Mesendoderm (in vitro differentiated cells): ENCODE measurements around the gene DHRS4.

ENCODE experiments used
- DNase-seq: peaks from one replicate; pipeline ENCODE4 v3.0.0; 2013
- H2AK5ac ChIP-seq: 2 replicates; pipeline ENCODE4 v1.6.1; 2013; ENCODE audit warnings: low read length, inconsistent platforms
- H2BK120ac ChIP-seq: 2 replicates; pipeline ENCODE4 v1.6.1; 2013; ENCODE audit warnings: low read depth, mild to moderate bottlenecking, low read length, moderate library complexity, mixed read lengths
- H2BK15ac ChIP-seq: replicated peaks from 2 replicates; pipeline ENCODE4 v1.6.1; 2013; ENCODE audit warnings: low read depth, mild to moderate bottlenecking, moderate library complexity
- H2BK5ac ChIP-seq: 2 replicates; pipeline ENCODE4 v1.6.1; 2013; ENCODE audit warnings: low read length, inconsistent platforms
- H3K18ac ChIP-seq: 2 replicates; pipeline ENCODE4 v1.6.1; 2013; ENCODE audit warnings: mild to moderate bottlenecking, low read length, mixed read lengths
- H3K23ac ChIP-seq: one replicate; pipeline ENCODE4 v1.6.1; 2013; ENCODE audit warnings: low read length
- H3K27ac ChIP-seq: 2 replicates; pipeline ENCODE4 v1.5.1; 2013; ENCODE audit warnings: low read depth, mild to moderate bottlenecking, inconsistent platforms, low read length, moderate library complexity
- H3K27me3 ChIP-seq: 2 replicates; pipeline ENCODE4 v1.6.1; 2013; ENCODE audit warnings: low read length, control low read depth, mild to moderate bottlenecking, inconsistent platforms; ENCODE audit not compliant: insufficient read depth, poor library complexity
- H3K36me3 ChIP-seq: 2 replicates; pipeline ENCODE4 v1.6.1; 2013; ENCODE audit warnings: low read length, inconsistent platforms; ENCODE audit not compliant: control insufficient read depth, insufficient read depth
- H3K4ac ChIP-seq: one replicate; pipeline ENCODE4 v1.6.1; 2013; ENCODE audit warnings: low read depth, mild to moderate bottlenecking, low read length, moderate library complexity
- H3K4me1 ChIP-seq: 2 replicates; pipeline ENCODE4 v1.6.1; 2013; ENCODE audit warnings: low read depth, low read length, inconsistent platforms; ENCODE audit not compliant: control insufficient read depth
- H3K4me2 ChIP-seq: 2 replicates; pipeline ENCODE4 v1.6.1; 2013; ENCODE audit warnings: low read length
- H3K4me3 ChIP-seq: 2 replicates; pipeline ENCODE4 v1.5.1; 2013; ENCODE audit warnings: mild to moderate bottlenecking, low read length
- H3K56ac ChIP-seq: one replicate; pipeline ENCODE4 v1.6.1; 2013; ENCODE audit warnings: low read length
- H3K79me1 ChIP-seq: 2 replicates; pipeline ENCODE4 v1.6.1; 2013; ENCODE audit warnings: low read length, inconsistent platforms
- H3K79me2 ChIP-seq: 2 replicates; pipeline ENCODE4 v1.6.1; 2013; ENCODE audit warnings: mild to moderate bottlenecking, low read length; ENCODE audit not compliant: control insufficient read depth, insufficient read depth
- H3K9ac ChIP-seq: 2 replicates; pipeline ENCODE4 v1.6.1; 2013; ENCODE audit warnings: low read length, inconsistent platforms
- H4K5ac ChIP-seq: one replicate; pipeline ENCODE4 v1.6.1; 2013; ENCODE audit warnings: low read length
- H4K8ac ChIP-seq: one replicate; pipeline ENCODE4 v1.6.1; 2013; ENCODE audit warnings: low read depth, mild to moderate bottlenecking, control low read depth, low read length, moderate library complexity
- WGBS: extraction: QIAGEN DNeasy Blood & Tissue Kit; methylation state at CpG from one replicate; pipeline ENCODE4 v1.1.7; 2013; ENCODE audit warnings: low lambda C conversion rate, missing lambda C conversion rate; ENCODE audit not compliant: insufficient coverage; ENCODE audit errors: extremely low coverage; 5-methylcytosine and 5-hydroxymethylcytosine counted together

Gene DHRS4

GRCh38 chr14:23930742-23931141 is 22.8 kb upstream of the DHRS4 start:
- H2AK5ac ChIP-seq = no peak overlapping the region
- no peak overlapping the region for H3K4ac ChIP-seq
- no peak overlapping the region for H3K27ac ChIP-seq
- no peak overlapping the region for H3K4me2 ChIP-seq
- H4K8ac ChIP-seq = no peak overlapping the region
- no peak overlapping the region for H3K23ac ChIP-seq
- H3K79me1 ChIP-seq = no peaks in the 10 kb centered on the region
- no peak overlapping the region for H2BK5ac ChIP-seq
- H2BK120ac ChIP-seq = no peak overlapping the region
- no peak overlapping the region for H3K56ac ChIP-seq
- DNase-seq = no peak
- H3K18ac ChIP-seq = no peak overlapping the region
- no peak overlapping the region for H3K4me3 ChIP-seq
- H3K4me1 ChIP-seq = no peaks in the 10 kb centered on the region
- no CpG with 5 or more reads among the region's 4 CpGs for WGBS
- no peaks in the 10 kb centered on the region for H3K79me2 ChIP-seq
- H3K27me3 ChIP-seq = no peaks in the 10 kb centered on the region
- H2BK15ac ChIP-seq = no peak overlapping the region
- no peak overlapping the region for H4K5ac ChIP-seq
- H3K9ac ChIP-seq = no peak overlapping the region
- no peaks in the 10 kb centered on the region for H3K36me3 ChIP-seq

- Histone ChIP-seq H3K4me1 (no peaks in the 10 kb centered on the region), H4K8ac (no peak overlapping the region), H3K23ac (no peak overlapping the region), H3K27ac (no peak overlapping the region), H2BK15ac (no peak overlapping the region), H3K4ac (no peak overlapping the region), H3K79me1 (no peaks in the 10 kb centered on the region), H2BK120ac (no peak overlapping the region), H3K9ac (no peak overlapping the region), H3K36me3 (no peaks in the 10 kb centered on the region), H3K4me3 (no peak overlapping the region), H3K4me2 (no peak overlapping the region), H3K79me2 (no peaks in the 10 kb centered on the region), H4K5ac (no peak overlapping the region), H3K56ac (no peak overlapping the region), H2BK5ac (no peak overlapping the region), H3K18ac (no peak overlapping the region), H2AK5ac (no peak overlapping the region), H3K27me3 (no peaks in the 10 kb centered on the region)
- no peak for DNase-seq
- WGBS = no CpG with 5 or more reads among the region's 6 CpGs
Observed at GRCh38 chr14:23931721-23932289, 21.8 kb upstream of the DHRS4 start.

DNA sequence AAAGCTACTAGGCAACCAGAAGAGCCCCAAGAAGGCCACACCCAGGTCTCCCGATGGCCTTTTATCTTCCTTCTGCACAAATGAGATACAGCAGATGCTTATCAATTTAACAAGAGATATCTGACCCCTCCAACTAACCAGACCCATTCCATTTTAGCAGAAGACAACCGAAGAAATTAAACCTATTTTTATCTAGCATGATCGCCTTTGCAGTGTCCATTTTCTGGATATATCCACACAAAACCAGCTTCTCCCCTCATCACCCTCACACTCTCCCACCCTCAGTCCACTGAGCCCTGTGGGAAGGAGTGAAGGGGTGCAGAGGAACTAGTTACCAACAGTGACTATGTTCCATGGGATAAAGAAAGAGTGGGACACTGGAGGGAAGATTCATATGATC is 20.9 kb upstream of the DHRS4 start:
- H3K79me2 ChIP-seq = no peaks in the 10 kb centered on the region
- H2BK120ac ChIP-seq = no peak overlapping the region
- no peak overlapping the region for H3K56ac ChIP-seq

GRCh38 chr14:23933108-23933741 is 20.3 kb upstream of the DHRS4 start:
- Histone ChIP-seq H3K4me2 (no peak overlapping the region), H3K36me3 (no peaks in the 10 kb centered on the region), H3K4me1 (no peaks in the 10 kb centered on the region), H3K56ac (no peak overlapping the region), H3K27me3 (no peaks in the 10 kb centered on the region), H4K5ac (no peak overlapping the region), H3K23ac (no peak overlapping the region), H3K79me2 (no peaks in the 10 kb centered on the region), H2BK120ac (no peak overlapping the region), H2AK5ac (no peak overlapping the region), H3K27ac (no peak overlapping the region), H2BK15ac (no peak overlapping the region), H2BK5ac (no peak overlapping the region), H3K18ac (no peak overlapping the region), H3K9ac (no peak overlapping the region), H3K4ac (no peak overlapping the region), H4K8ac (no peak overlapping the region), H3K4me3 (no peak overlapping the region), H3K79me1 (no peaks in the 10 kb centered on the region)
- DNase-seq = no peak
- WGBS = no CpG with 5 or more reads among the region's 4 CpGs

More for the DNA sequence above, 20.9 kb upstream of the DHRS4 start:
- no peak for DNase-seq
- Histone ChIP-seq H2BK5ac (no peak overlapping the region), H3K4ac (no peak overlapping the region), H3K27me3 (no peaks in the 10 kb centered on the region), H3K4me2 (no peak overlapping the region), H3K4me3 (no peak overlapping the region), H3K18ac (no peak overlapping the region), H2BK15ac (no peak overlapping the region), H4K5ac (no peak overlapping the region), H3K9ac (no peak overlapping the region), H4K8ac (no peak overlapping the region), H2AK5ac (no peak overlapping the region), H3K4me1 (no peaks in the 10 kb centered on the region), H3K23ac (no peak overlapping the region), H3K79me1 (no peaks in the 10 kb centered on the region), H3K36me3 (no peaks in the 10 kb centered on the region), H3K27ac (no peak overlapping the region)
- WGBS = no CpG with 5 or more reads among the region's 3 CpGs

- Histone ChIP-seq H3K23ac (no peak overlapping the region), H3K4me2 (no peak overlapping the region), H3K36me3 (no peaks in the 10 kb centered on the region), H4K8ac (no peak overlapping the region), H4K5ac (no peak overlapping the region), H2BK15ac (no peak overlapping the region), H3K4ac (no peak overlapping the region), H3K4me1 (no peaks in the 10 kb centered on the region), H3K56ac (no peak overlapping the region), H3K4me3 (no peak overlapping the region), H3K18ac (no peak overlapping the region), H3K27me3 (no peaks in the 10 kb centered on the region), H2AK5ac (no peak overlapping the region), H3K9ac (no peak overlapping the region), H3K79me2 (no peaks in the 10 kb centered on the region), H2BK5ac (no peak overlapping the region), H2BK120ac (no peak overlapping the region), H3K79me1 (no peaks in the 10 kb centered on the region), H3K27ac (no peak overlapping the region)
- WGBS = no CpG with 5 or more reads among the region's 2 CpGs
- no peak for DNase-seq
Observed at GRCh38 chr14:23933742-23934128, 19.8 kb upstream of the DHRS4 start.

GRCh38 chr14:23935158-23935557 is 18.4 kb upstream of the DHRS4 start:
- Histone ChIP-seq H3K56ac (no peak overlapping the region), H4K5ac (no peak overlapping the region), H2AK5ac (no peak overlapping the region), H2BK120ac (no peak overlapping the region), H3K4ac (no peak overlapping the region), H3K4me3 (no peak overlapping the region), H3K23ac (no peak overlapping the region), H3K27ac (no peak overlapping the region), H3K79me1 (no peaks in the 10 kb centered on the region), H3K79me2 (no peaks in the 10 kb centered on the region), H3K4me1 (no peaks in the 10 kb centered on the region), H3K36me3 (no peaks in the 10 kb centered on the region), H2BK5ac (no peak overlapping the region), H3K27me3 (no peaks in the 10 kb centered on the region), H4K8ac (no peak overlapping the region), H2BK15ac (no peak overlapping the region), H3K18ac (no peak overlapping the region), H3K9ac (no peak overlapping the region), H3K4me2 (no peak overlapping the region)
- DNase-seq = no peak
- WGBS = no CpG with 5 or more reads among the region's 1 CpG
